Ureter (tissue), 1 donor: ENCODE results near the gene KEAP1. TPM values are rescaled to one million over a fixed set of nuclear protein-coding genes. Genes with fewer than 3 reads are reported as not detected.
A peak's percentile ranks its signal among the peaks of the same experiment; 100 is the strongest.

Experiments used
- DNase-seq: peaks from one replicate; pipeline ENCODE4 v3.0.0-alpha.2; 2020; ENCODE audit warnings: low spot score
- total RNA-seq: library from RNA; stranded (reverse); gene quantifications from one replicate; pipeline ENCODE4 v1.2.4, GENCODE V29; 2023
- donor health status: DM: yes; HTN: yes; CAD: no.

The KEAP1 gene
- total RNA-seq, 1 donor from 2014 or later, result 52.6 TPM

- no peak for DNase-seq
These were observed 20.0 kb upstream of the KEAP1 start for GRCh38 chr19:10523135-10523636.

GRCh38 chr19:10521461-10522171 lies 18.5 kb upstream of the KEAP1 start:
- no peak for DNase-seq

- peak; percentile 82 for DNase-seq
These were observed 17.6 kb upstream of the KEAP1 start for GRCh38 chr19:10520652-10521318.

- no peak for DNase-seq
These were observed 16.3 kb upstream of the KEAP1 start for GRCh38 chr19:10519421-10519820.

- no peak for DNase-seq
These were observed 15.5 kb upstream of the KEAP1 start for GRCh38 chr19:10518444-10519361.

GRCh38 chr19:10517760-10518443 lies 14.7 kb upstream of the KEAP1 start:
- peak; percentile 54 for DNase-seq

- DNase-seq, result no peak
These were observed 14.2 kb upstream of the KEAP1 start, which contains the start of gene S1PR5 for GRCh38 chr19:10517361-10517759. S1PR5 (minus strand) TSS chr19:10517447; CDS start chr19:10515011, 2,436 bp downstream.

GRCh38 chr19:10516671-10517286 lies 13.6 kb upstream of the KEAP1 start:
- DNase-seq, result no peak

- DNase-seq, result no peak
These were observed 12.9 kb upstream of the KEAP1 start for GRCh38 chr19:10516064-10516385.

GRCh38 chr19:10514211-10515145 lies 11.3 kb upstream of the KEAP1 start:
- DNase-seq, result no peak

GRCh38 chr19:10513223-10513622 lies 10.1 kb upstream of the KEAP1 start:
- no peak for DNase-seq

GRCh38 chr19:10510301-10510802 lies 7.2 kb upstream of the KEAP1 start:
- DNase-seq, result no peak

GRCh38 chr19:10508707-10509106 lies 5.6 kb upstream of the KEAP1 start:
- DNase-seq, result no peak

GRCh38 chr19:10508036-10508435 lies 4.9 kb upstream of the KEAP1 start:
- no peak for DNase-seq

- peak; percentile 76 for DNase-seq
These were observed 2.5 kb upstream of the KEAP1 start for GRCh38 chr19:10505583-10506229.

GRCh38 chr19:10502524-10503001 lies 593 bp downstream of the KEAP1 start:
- peak; percentile 94 for DNase-seq

- DNase-seq, result peak; percentile 76
These were observed 1.1 kb downstream of the KEAP1 start for GRCh38 chr19:10501971-10502523.

- DNase-seq, result no peak
These were observed 2.9 kb downstream of the KEAP1 start for GRCh38 chr19:10500247-10500592.
